GM19043 (cell line): ENCODE measurements around the gene OXSR1.
A peak's percentile ranks its signal among the peaks of the same experiment; 100 is the strongest.
"Not testable (repeated sequence)": the region's sequence is repeated elsewhere in the genome, so short reads cannot be mapped to it uniquely, and the experiment has no call there.

Experiments used
- ATAC-seq: cut with Tn5 transposase; IDR thresholded peaks from one replicate; pipeline ENCODE4 v1.9.1; 2021; ENCODE audit warnings: low read depth; ENCODE audit not compliant: unreplicated experiment

Gene OXSR1

GRCh38 chr3:38163841-38164642 is 1.3 kb upstream of the OXSR1 start:
- ATAC-seq, result no peak

GRCh38 chr3:38164643-38164951 is 740 bp upstream of the OXSR1 start:
- ATAC-seq, result peak; percentile 15

- ATAC-seq, result no peak
These were observed 518 bp downstream of the OXSR1 start for GRCh38 chr3:38165722-38166387.

GRCh38 chr3:38167591-38167990 is 2.3 kb downstream of the OXSR1 start:
- ATAC-seq, result no peak

GRCh38 chr3:38168151-38169026 is 3.1 kb downstream of the OXSR1 start:
- no peak for ATAC-seq

GRCh38 chr3:38169027-38169317 is 3.6 kb downstream of the OXSR1 start:
- ATAC-seq, result no peak

GRCh38 chr3:38170722-38171121 is 5.4 kb downstream of the OXSR1 start:
- no peak for ATAC-seq

- no peak for ATAC-seq
These were observed 6.3 kb downstream of the OXSR1 start for GRCh38 chr3:38171622-38172021.

GRCh38 chr3:38173834-38174418 is 8.6 kb downstream of the OXSR1 start:
- ATAC-seq, result no peak

- no peak for ATAC-seq
These were observed 11.8 kb downstream of the OXSR1 start for GRCh38 chr3:38177181-38177580.

- no peak for ATAC-seq
These were observed 21.4 kb downstream of the OXSR1 start for GRCh38 chr3:38186781-38187180.

- ATAC-seq, result no peak
These were observed 25.1 kb downstream of the OXSR1 start for GRCh38 chr3:38190481-38190881.

- not testable (repeated sequence) for ATAC-seq
These were observed 37.6 kb downstream of the OXSR1 start for GRCh38 chr3:38202931-38203330.

- no peak for ATAC-seq
These were observed 38.4 kb downstream of the OXSR1 start for GRCh38 chr3:38203690-38204089.

GRCh38 chr3:38204599-38205471 is 39.5 kb downstream of the OXSR1 start:
- no peak for ATAC-seq

GRCh38 chr3:38205472-38205805 is 40.1 kb downstream of the OXSR1 start:
- ATAC-seq, result no peak

- ATAC-seq, result no peak
These were observed 42.1 kb downstream of the OXSR1 start for GRCh38 chr3:38207254-38208003.

GRCh38 chr3:38210141-38210757 is 44.9 kb downstream of the OXSR1 start:
- peak; percentile 84 for ATAC-seq

- no peak for ATAC-seq
These were observed 46.8 kb downstream of the OXSR1 start for GRCh38 chr3:38212141-38212540.
